GM18505 (cell line): ENCODE data around the gene FBLL1.
"Not testable (repeated sequence)": the region's sequence is repeated elsewhere in the genome, so short reads cannot be mapped to it uniquely, and the experiment has no call there.

Experiments used
- ATAC-seq: cut with Tn5 transposase; IDR thresholded peaks from one replicate; pipeline ENCODE4 v1.9.1; 2021; ENCODE audit not compliant: unreplicated experiment
- POLR2A ChIP-seq: IDR thresholded peaks from 4 replicates; pipeline ENCODE4 v1.6.1; 2011; ENCODE audit warnings: borderline replicate concordance; ENCODE audit not compliant: insufficient read depth, insufficient read length; ENCODE audit errors: extremely low read depth

The FBLL1 gene

DNA sequence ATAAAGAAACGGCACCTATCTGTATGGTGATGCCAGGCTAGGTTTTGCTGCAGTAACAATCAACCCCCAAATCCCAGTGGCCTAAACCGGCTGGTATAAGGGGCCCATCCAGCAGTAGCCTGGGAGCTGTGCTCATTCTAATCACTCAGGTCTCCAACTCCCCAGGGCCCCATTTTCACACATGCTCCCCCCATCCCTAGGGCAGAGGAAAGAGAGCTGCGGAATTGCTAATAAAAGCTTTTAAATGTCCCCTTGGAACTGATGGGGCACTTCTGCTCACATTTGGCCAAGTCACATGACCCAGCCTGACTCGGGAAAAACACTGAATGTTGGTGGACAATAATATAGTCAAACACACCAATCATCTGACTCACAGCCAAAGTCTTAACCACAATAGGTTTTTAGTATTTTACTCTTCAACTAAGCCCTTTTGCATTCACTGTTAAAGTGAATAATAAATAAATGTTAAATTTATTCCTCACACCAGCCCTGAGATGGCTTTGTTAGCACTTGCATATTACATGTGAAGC, 1.6 kb downstream of the FBLL1 start:
- no peak for ATAC-seq
- TF ChIP-seq POLR2A = no peak

DNA sequence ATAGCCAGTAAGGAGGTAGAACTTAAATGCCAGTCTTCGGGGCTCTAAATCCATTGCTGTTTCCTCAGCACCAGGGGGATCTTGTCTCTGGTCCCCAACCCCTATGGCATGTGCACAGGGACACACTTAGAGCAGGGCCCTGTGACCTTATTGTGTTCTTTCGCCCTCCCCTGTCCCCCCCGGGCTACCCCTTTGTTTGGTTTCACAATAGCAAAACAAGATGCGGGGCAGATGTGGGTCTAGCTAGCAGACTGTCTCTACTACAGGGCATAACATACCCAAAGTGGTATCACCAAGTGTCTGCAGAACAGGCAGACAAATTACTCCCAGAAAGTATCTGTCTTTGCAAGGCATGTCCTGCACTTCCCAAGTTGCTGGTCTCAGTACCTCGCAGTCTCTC, 2.1 kb downstream of the FBLL1 start:
- no peak for TF ChIP-seq POLR2A
- ATAC-seq = no peak

DNA sequence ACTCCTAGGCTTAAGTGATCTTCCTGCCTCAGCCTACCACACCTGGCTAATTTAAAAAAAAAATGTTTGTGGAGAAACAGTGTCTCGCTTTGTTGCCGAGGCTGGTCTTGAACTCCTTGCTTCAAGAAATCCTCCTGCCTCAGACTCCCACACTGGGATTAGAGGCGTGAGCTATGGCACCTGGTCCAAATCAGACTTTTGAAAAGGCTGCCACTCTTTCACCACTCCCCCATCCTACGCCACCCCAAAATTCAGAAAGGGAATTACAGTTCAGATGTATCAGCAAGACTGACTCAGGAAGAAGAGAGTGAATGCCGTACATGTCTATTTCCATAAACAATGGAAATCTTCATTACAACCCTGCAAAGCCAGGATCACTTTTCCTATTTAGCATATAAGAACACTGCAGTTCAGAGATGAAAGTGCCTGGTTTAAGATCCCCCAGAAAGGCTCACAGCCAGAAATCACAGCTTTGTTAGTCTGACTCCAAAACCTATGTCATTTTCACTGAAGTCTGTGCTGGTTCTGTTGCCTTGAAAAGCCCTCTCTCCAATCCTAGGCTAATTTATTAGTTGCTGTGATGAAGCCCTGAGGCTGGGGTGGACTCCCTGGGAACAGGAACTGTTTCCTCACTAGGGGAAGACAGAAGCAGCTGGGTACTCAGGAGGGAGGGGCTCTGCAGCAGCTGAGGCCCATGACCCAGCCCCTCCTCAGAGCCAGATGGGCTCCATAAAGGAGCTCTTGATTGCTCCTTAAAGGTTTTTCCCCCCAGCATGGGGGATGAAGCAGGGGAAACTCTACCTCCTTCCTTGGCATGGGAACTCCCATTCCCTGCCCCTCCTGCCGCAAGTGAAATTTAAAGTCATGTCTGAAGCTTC, 3.1 kb downstream of the FBLL1 start:
- no peak for TF ChIP-seq POLR2A
- ATAC-seq = no peak

DNA sequence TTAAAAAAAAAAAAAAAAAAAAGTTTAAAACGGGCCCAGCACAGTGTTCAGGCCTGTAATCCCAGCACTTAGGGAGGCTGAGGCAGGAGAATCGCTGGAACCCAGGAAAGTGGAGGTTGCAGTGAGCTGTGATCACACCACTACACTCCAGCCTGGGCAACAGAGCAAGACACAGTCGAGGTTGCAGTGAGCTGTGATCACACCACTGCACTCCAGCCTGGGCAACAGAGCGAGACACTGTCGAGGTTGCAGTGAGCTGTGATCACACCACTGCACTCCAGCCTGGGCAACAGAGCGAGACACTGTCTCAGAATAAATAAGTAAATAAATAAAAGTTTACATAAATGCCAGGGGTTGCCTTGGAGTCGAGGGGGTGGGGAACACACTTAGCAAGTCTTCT, 5.2 kb downstream of the FBLL1 start:
- not testable (repeated sequence) for ATAC-seq

DNA sequence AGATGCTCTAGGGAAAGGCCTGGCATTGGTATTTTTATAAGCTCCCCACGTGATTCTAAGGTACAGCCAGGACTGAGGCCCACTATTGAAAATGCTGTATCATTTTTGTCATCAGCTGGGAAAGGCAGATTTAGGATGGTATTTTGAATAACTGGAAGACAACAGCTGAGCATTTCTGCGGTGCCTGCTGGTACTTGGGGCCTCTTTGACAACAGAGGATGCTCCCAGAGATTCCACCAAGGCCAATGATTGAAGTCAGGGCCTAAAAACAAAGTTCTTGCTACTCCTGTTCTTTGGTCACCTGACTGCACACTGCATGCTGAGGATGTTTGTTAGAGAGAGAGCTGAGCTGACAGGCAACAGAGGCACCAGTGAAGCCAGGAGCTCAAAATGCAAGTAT, 8.1 kb downstream of the FBLL1 start:
- no peak for ATAC-seq
- TF ChIP-seq POLR2A = no peak

DNA sequence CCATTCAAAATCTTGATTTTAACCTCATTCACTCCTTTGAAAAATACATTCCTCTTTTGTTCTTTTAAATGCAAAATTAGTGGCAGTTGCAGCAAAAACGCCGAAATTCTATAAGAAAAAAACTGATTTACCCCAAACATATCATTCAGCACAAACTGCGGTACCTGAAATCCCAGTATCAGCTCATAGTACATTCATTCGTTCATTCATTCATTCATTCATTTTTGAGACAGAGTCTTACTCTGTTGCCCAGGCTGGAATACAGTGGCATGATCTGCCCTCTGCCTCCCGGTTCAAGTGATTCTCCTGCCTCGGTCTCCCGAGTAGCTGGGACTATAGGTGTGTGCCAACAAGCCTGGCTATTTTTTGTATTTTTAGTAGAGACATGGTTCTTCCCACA, 20.4 kb downstream of the FBLL1 start:
- no peak for TF ChIP-seq POLR2A
- ATAC-seq = no peak

DNA sequence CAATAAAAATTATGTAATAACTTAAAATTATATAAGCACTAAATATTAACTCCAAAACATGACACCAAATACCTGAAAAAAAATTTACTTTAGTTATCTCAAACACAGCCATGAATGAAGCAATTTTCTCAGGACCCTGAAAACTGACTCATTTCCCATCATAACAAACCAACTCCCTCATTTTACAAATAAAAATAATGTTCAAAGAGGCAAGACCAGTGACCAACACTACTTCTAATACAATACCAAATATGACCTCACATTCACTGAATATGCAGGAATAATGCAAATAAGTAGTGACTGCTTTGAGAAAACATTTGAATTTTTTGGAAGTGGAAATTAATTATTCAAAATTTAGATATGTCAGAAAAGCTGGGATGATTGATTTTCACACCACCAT, 21.6 kb downstream of the FBLL1 start:
- ATAC-seq = no peak
- TF ChIP-seq POLR2A = no peak

GRCh38 chr5:168552146-168552545, 23.0 kb downstream of the FBLL1 start:
- no peak for TF ChIP-seq POLR2A
- ATAC-seq = no peak

DNA sequence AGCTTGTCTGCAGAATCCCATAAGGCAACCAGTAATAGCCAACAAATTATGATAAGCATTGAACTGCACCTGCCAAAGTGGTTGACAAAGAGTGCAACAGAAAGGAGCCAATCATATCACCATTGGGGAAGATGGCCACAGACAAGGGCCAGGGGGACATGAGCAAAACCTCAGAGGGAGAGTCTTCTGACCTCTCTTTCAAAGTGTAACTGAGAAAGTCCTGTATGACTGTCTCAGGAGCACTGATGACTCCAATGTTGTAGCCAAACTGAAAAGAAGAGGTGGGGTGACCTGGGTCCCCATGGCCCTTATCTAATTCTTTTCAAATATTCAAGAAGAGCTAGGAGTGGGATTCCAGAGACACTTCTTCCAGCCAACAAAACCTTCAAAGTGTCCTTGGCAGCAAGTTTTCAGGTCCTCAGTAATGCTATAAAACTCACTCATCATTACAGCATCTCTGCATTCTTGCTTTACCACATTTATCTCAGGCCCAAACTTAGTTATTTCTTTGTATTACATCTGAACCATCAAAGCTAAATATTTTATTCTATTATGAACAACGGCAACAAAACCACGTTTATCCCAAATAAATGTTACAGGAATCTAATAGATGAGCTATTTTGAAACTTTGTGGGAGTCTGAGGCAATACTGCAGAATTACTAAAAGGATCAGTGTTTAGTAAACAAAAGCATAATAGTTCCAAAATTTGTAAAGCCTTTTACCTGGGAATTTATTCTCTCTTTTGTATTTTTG, 24.4 kb downstream of the FBLL1 start:
- no peak for ATAC-seq
- TF ChIP-seq POLR2A = no peak

- ATAC-seq = no peak
- TF ChIP-seq POLR2A = no peak
Measured at GRCh38 chr5:168557389-168557788, 28.3 kb downstream of the FBLL1 start.

GRCh38 chr5:168562279-168562678, 33.2 kb downstream of the FBLL1 start:
- no peak for TF ChIP-seq POLR2A
- ATAC-seq = no peak

DNA sequence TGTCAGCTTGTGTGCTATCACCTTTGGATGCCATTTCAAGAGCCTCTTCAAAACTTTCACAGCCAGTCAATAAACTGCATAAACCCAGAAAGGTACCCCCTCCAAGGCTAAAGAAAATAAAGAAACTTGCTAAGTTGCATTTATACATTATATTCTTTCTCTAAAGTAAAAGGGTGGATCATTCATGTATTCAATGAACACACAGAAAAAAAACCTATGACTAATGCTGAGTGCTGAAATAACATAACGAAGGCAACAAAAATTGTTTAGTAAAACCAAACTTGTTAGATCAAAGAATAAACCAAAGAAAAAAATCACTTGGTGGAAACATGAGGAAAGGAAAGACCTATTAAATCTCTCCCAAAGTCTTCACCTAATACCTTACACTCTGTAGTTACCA, 34.9 kb downstream of the FBLL1 start:
- TF ChIP-seq POLR2A = no peak
- no peak for ATAC-seq

GRCh38 chr5:168568738-168569137, 39.6 kb downstream of the FBLL1 start:
- no peak for ATAC-seq
- no peak for TF ChIP-seq POLR2A
